Neuron (in vitro differentiated cells): Measurements from ENCODE around the gene YY1.
"Not testable (repeated sequence)": the region's sequence is repeated elsewhere in the genome, so short reads cannot be mapped to it uniquely, and the experiment has no call there.

ENCODE experiments used
- H2AFZ ChIP-seq: one replicate; pipeline ENCODE4 v1.6.1; 2013; ENCODE audit warnings: low read depth, mild to moderate bottlenecking, inconsistent platforms, low read length, moderate library complexity
- H3K27me3 ChIP-seq: one replicate; pipeline ENCODE4 v1.6.1; 2013; ENCODE audit warnings: low read length; ENCODE audit not compliant: insufficient read depth
- H3K36me3 ChIP-seq: one replicate; pipeline ENCODE4 v1.6.1; 2013; ENCODE audit warnings: low read length; ENCODE audit not compliant: insufficient read depth
- H3K4me1 ChIP-seq: one replicate; pipeline ENCODE4 v1.6.1; 2013; ENCODE audit warnings: low read length; ENCODE audit not compliant: insufficient read depth
- H3K4me3 ChIP-seq: 2 replicates; pipeline ENCODE4 v1.5.1; 2013; ENCODE audit warnings: mild to moderate bottlenecking, low read length, moderate library complexity
- H3K9me3 ChIP-seq: one replicate; pipeline ENCODE4 v1.6.1; 2013; ENCODE audit warnings: low read length

The YY1 gene

DNA sequence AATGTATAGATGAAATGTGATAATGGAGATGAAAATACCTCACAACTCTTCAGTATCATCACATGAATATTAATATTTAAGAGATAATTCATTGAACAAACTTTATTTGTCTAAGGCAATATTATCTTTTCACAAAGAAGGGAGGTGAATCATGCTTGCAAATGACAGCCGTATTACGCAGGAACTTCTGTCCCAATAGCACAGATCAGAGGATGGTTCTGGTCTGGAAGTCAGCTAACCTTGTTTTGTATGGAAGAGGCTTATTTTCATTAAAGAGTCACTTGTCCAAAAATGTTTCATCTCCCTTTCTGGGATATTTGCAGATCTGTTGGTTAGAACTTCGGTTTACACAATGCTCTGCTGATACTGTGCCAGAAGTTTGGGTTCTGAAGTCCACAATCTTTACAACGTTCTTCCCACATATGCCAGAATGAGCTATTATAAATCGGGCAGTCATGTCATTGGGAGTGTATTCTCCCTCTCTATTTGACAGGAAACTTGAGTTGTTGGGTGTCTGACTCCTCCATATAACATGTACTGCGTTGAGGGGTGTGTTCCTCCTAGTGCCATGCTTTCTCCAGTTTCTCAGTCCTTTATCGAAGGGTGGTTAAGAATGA, 29.8 kb downstream of the YY1 start:
- H3K4me3 ChIP-seq = no peak overlapping the region
- H3K36me3 ChIP-seq = peaks cover 41% of the 10 kb centered on the region
- H2AFZ ChIP-seq = no peak overlapping the region
- H3K4me1 ChIP-seq = no peaks in the 10 kb centered on the region
- no peaks in the 10 kb centered on the region for H3K27me3 ChIP-seq
- H3K9me3 ChIP-seq = peaks cover 6% of the 10 kb centered on the region

DNA sequence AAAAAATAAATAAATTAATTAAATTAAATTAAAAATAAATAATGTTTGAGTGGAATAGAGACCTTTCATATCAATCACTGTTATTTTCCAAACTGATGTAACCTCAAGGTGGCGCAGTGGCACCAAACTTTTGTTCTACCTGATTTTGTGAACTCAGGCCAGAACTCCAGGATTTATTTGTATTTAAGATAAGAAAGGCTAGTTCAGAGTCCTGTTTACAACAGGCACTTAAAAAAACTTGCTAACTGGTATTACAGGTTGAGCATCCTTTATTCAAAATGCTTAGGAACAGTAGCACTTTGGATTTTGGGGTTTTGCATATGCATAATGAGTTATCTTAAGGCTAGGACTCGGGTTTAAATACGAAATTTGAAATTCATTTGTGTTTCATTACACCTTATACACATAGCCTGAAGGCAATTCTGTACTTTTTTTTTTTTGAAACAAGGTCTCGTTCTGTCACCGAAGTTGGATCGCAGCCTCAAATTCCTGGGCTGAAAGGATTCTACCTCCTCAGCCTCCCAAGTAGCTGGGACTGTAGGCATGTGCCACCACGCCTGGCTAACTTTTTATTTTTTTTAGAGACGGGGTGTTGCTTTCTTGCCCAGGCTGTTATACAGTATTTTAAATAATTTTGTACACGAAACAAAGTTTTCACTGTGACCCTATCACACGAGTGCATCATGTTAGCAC, 32.4 kb downstream of the YY1 start:
- peaks cover 45% of the 10 kb centered on the region for H3K36me3 ChIP-seq

DNA sequence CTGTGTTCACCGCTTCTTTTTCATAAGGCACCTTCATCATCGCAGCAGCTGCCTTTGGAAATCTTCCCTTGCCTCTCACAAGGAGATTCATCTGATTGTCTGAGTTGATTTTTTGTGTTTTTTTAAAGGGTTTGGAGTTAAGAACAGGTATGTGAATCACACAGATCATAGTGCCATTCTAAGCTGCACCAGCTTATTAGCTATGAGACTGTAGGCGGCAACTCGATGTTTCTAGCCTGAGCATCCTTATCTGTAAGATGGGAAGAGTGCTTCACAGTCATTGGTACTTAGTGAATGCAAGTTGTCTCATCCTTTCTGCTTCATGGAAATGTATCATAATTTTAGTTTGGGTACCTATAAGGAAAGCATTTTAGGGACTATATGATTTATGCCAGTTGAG, 35.3 kb downstream of the YY1 start:
- H3K4me3 ChIP-seq = no peak overlapping the region
- peaks cover 43% of the 10 kb centered on the region for H3K36me3 ChIP-seq
- H3K9me3 ChIP-seq = peaks cover 6% of the 10 kb centered on the region
- H2AFZ ChIP-seq = no peak overlapping the region
- no peaks in the 10 kb centered on the region for H3K27me3 ChIP-seq
- H3K4me1 ChIP-seq = no peaks in the 10 kb centered on the region

More for the DNA sequence above, 32.4 kb downstream of the YY1 start:
- Histone ChIP-seq H3K4me1 (no peaks in the 10 kb centered on the region), H2AFZ (no peak overlapping the region), H3K9me3 (peaks cover 6% of the 10 kb centered on the region), H3K27me3 (no peaks in the 10 kb centered on the region), H3K4me3 (no peak overlapping the region)

- no peaks in the 10 kb centered on the region for H3K27me3 ChIP-seq
- H3K9me3 ChIP-seq = peaks cover 6% of the 10 kb centered on the region
- H2AFZ ChIP-seq = no peak overlapping the region
- no peaks in the 10 kb centered on the region for H3K4me1 ChIP-seq
- H3K4me3 ChIP-seq = no peak overlapping the region
- H3K36me3 ChIP-seq = peaks cover 45% of the 10 kb centered on the region
Observed at GRCh38 chr14:100275214-100275613, 36.3 kb downstream of the YY1 start.

GRCh38 chr14:100278702-100279101, 39.8 kb downstream of the YY1 start:
- Histone ChIP-seq H3K4me1 (no peaks in the 10 kb centered on the region), H3K9me3 (no peaks in the 10 kb centered on the region), H3K36me3 (peaks cover 51% of the 10 kb centered on the region), H3K27me3 (no peaks in the 10 kb centered on the region), H2AFZ (no peak overlapping the region), H3K4me3 (no peak overlapping the region)

- H3K27me3 ChIP-seq = no peaks in the 10 kb centered on the region
- H3K4me1 ChIP-seq = no peaks in the 10 kb centered on the region
- H3K4me3 ChIP-seq = no peak overlapping the region
- H3K36me3 ChIP-seq = peaks cover 50% of the 10 kb centered on the region
- H3K9me3 ChIP-seq = no peaks in the 10 kb centered on the region
- no peak overlapping the region for H2AFZ ChIP-seq
Observed at GRCh38 chr14:100279133-100279532, 40.2 kb downstream of the YY1 start.

- no peaks in the 10 kb centered on the region for H3K4me1 ChIP-seq
- no peaks in the 10 kb centered on the region for H3K27me3 ChIP-seq
- no peak overlapping the region for H3K4me3 ChIP-seq
- peaks cover 45% of the 10 kb centered on the region for H3K36me3 ChIP-seq
- no peaks in the 10 kb centered on the region for H3K9me3 ChIP-seq
- no peak overlapping the region for H2AFZ ChIP-seq
Observed at GRCh38 chr14:100279563-100279962, 40.6 kb downstream of the YY1 start.

- H3K4me3 ChIP-seq = no peak overlapping the region
Observed at GRCh38 chr14:100281286-100282082, 42.5 kb downstream of the YY1 start.

DNA sequence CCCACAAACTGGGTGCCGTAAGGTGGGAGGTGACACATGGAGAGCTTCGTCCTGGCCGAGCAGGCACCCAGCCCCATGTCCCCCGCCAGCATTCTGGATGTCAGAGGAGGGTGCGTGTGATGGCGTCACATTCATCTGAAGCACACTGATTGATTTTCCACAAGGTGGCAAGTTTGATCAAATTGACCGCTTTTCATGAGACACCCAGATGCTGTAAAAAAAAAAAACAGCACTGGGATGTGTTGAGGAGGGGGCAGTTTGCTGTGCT, 43.1 kb downstream of the YY1 start:
- Histone ChIP-seq H3K9me3 (no peaks in the 10 kb centered on the region), H3K4me3 (no peak overlapping the region), H3K27me3 (no peaks in the 10 kb centered on the region), H3K36me3 (peaks cover 28% of the 10 kb centered on the region), H2AFZ (no peak overlapping the region), H3K4me1 (no peaks in the 10 kb centered on the region)

More at GRCh38 chr14:100281286-100282082, 42.5 kb downstream of the YY1 start:
- Histone ChIP-seq H3K9me3 (no peaks in the 10 kb centered on the region), H2AFZ (no peak overlapping the region), H3K36me3 (peaks cover 33% of the 10 kb centered on the region), H3K27me3 (no peaks in the 10 kb centered on the region), H3K4me1 (no peaks in the 10 kb centered on the region)

DNA sequence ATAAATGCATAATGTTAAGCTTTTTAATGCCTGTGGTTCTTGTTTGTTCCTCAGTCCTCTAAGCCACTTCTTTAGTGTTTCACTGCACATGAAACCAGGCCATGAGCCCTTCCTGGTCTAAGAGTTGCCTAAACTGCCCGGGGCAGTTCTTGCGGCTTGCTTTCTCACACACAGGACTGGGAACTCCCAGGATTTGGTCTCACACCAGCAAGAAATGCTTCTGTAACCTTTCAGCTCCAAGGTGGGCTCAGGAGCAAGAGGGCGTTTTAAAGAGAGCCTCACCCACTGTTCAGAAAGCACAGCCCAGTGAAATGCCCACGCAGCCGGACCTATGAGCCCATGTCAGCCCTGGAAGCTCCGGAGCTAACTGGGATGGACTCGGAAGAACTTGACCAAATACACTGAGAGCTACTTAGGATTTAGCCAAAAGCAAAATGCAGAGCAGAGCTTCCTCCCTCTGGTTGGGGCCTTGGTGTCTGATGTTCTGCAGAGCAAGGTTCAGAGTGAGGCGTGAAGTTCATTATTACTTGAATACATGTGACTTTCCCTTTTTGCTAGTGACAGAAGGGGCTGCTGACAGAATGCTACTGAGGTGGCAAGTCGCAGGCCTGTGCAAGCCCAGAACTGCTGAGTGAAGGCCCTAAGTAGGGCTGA, 43.9 kb downstream of the YY1 start:
- Histone ChIP-seq H3K4me3 (no peak overlapping the region), H2AFZ (no peak overlapping the region), H3K4me1 (no peaks in the 10 kb centered on the region), H3K9me3 (no peaks in the 10 kb centered on the region), H3K36me3 (peaks cover 24% of the 10 kb centered on the region), H3K27me3 (no peaks in the 10 kb centered on the region)

GRCh38 chr14:100283436-100283835, 44.5 kb downstream of the YY1 start:
- H3K4me1 ChIP-seq, H3K9me3 ChIP-seq, H3K4me3 ChIP-seq, H3K27me3 ChIP-seq, H2AFZ ChIP-seq: not testable (repeated sequence)
- H3K36me3 ChIP-seq = peaks cover 20% of the 10 kb centered on the region

GRCh38 chr14:100283984-100284881, 45.3 kb downstream of the YY1 start:
- no peaks in the 10 kb centered on the region for H3K9me3 ChIP-seq
- no peaks in the 10 kb centered on the region for H3K27me3 ChIP-seq
- no peak overlapping the region for H2AFZ ChIP-seq
- H3K4me1 ChIP-seq = no peaks in the 10 kb centered on the region
- peaks cover 18% of the 10 kb centered on the region for H3K36me3 ChIP-seq
- no peak overlapping the region for H3K4me3 ChIP-seq
